ENCODE results near the gene CD52. TPM values are rescaled to one million over a fixed set of nuclear protein-coding genes. Genes with fewer than 3 reads are reported as not detected.

The CD52 gene
- total and polyA plus RNA-seq, 2 of the 13 experiments (the other 11 are each of a cell fraction or from before 2014, with no cell fraction given), result 0.32 TPM; not detected in 1

GRCh38 chr1:26351590-26352337 is 34.0 kb downstream of the CD52 start (continued):
- TF ChIP-seq ZFP62 (CRISPR knock-in tag; IDR thresholded peaks at IDR 0.05) (no peak), ZMAT3 (CRISPR knock-in tag; conservative IDR thresholded peaks at IDR 0.05) (0 out of 2 replicates have a peak, but pooled peaks have one; percentile 10), MEIS2 (CRISPR knock-in tag; IDR thresholded peaks at IDR 0.05) (no peak), NFE2 (CRISPR knock-in tag; IDR thresholded peaks at IDR 0.05) (no peak), ZBTB1 (CRISPR knock-in tag; IDR thresholded peaks at IDR 0.05; ENCODE audit: borderline replicate concordance) (no peak), FLYWCH1 (CRISPR knock-in tag; IDR thresholded peaks at IDR 0.05) (no peak), ELF1 (CRISPR knock-in tag; IDR thresholded peaks at IDR 0.05) (no peak), KDM5A (IDR thresholded peaks at IDR 0.05; ENCODE audit: borderline replicate concordance, low read length) (no peak), ZBTB4 (CRISPR knock-in tag; IDR thresholded peaks at IDR 0.05; ENCODE audit: borderline replicate concordance) (no peak), HNRNPUL1 (IDR thresholded peaks at IDR 0.05; ENCODE audit: low read depth, low read length) (no peak), ZMAT5 (CRISPR knock-in tag; IDR thresholded peaks at IDR 0.05; ENCODE audit: borderline replicate concordance, low read depth) (no peak), DNMT3B (CRISPR knock-in tag; conservative IDR thresholded peaks at IDR 0.05) (no peak), ATF2 (CRISPR knock-in tag; IDR thresholded peaks at IDR 0.05) (peak; percentile 98), TFAP4 (IDR thresholded peaks at IDR 0.05; ENCODE audit: borderline replicate concordance, low read depth) (no peak; the same call in 1 of the 2 replicates), ZBTB37 (CRISPR knock-in tag; IDR thresholded peaks at IDR 0.05) (no peak), SRSF4 (IDR thresholded peaks at IDR 0.05; ENCODE audit: low read depth, low read length, poor library complexity, severe bottlenecking) (no peak), ZNF883 (CRISPR knock-in tag; IDR thresholded peaks at IDR 0.05; ENCODE audit: not compliant biosample characterization) (no peak), SKIL (CRISPR knock-in tag; IDR thresholded peaks at IDR 0.05; ENCODE audit: borderline replicate concordance) (no peak), MAFG (CRISPR knock-in tag; IDR thresholded peaks at IDR 0.05) (no peak), ZNF766 (CRISPR knock-in tag; IDR thresholded peaks at IDR 0.05; ENCODE audit: borderline replicate concordance) (no peak)

Measured in HepG2 (cell line).